ENCODE data around the gene SMS.

Gene SMS

GRCh38 chrX:22015139-22015750, 74.7 kb downstream of the SMS start:
- H3K79me2 ChIP-seq (ENCODE audit: insufficient read depth, low read length): no peaks in the 10 kb centered on the region
- H3K9ac ChIP-seq (ENCODE audit: low read length): no peak overlapping the region
- H2AFZ ChIP-seq (ENCODE audit: low read depth, low read length, severe bottlenecking): no peak overlapping the region
- H3K4me2 ChIP-seq (ENCODE audit: low read depth, low read length, poor library complexity, severe bottlenecking): no peak overlapping the region
- no peaks in the 10 kb centered on the region for H3K36me3 ChIP-seq (ENCODE audit: low read length)
- no peaks in the 10 kb centered on the region for H4K20me1 ChIP-seq (ENCODE audit: low read depth, low read length)
- TF ChIP-seq CTCF (IDR thresholded peaks at IDR 0.05; ENCODE audit: insufficient read depth, low read length, poor library complexity, severe bottlenecking) (no peak), EZH2phosphoT487 (conservative IDR thresholded peaks at IDR 0.05; ENCODE audit: low read length) (no peak)
- no peaks in the 10 kb centered on the region for H3K9me2 ChIP-seq (replicated peaks; ENCODE audit: insufficient read depth, low read length)
- no peaks in the 10 kb centered on the region for H3K9me3 ChIP-seq (ENCODE audit: insufficient read depth, low read length)
- H3K27me3 ChIP-seq (ENCODE audit: low read length): no peaks in the 10 kb centered on the region
- no peak overlapping the region for H3K27ac ChIP-seq (ENCODE audit: low read depth, low read length)
- no peak overlapping the region for H3K4me3 ChIP-seq (ENCODE audit: insufficient read depth, low read length, poor library complexity, severe bottlenecking)
- no peaks in the 10 kb centered on the region for H3F3A ChIP-seq (ENCODE audit: insufficient read depth)

GRCh38 chrX:22021751-22022324, 81.3 kb downstream of the SMS start:
- H3F3A ChIP-seq (ENCODE audit: insufficient read depth): no peaks in the 10 kb centered on the region
- H3K9me2 ChIP-seq (replicated peaks; ENCODE audit: insufficient read depth, low read length): no peaks in the 10 kb centered on the region
- no peak overlapping the region for H2AFZ ChIP-seq (ENCODE audit: low read depth, low read length, severe bottlenecking)
- no peaks in the 10 kb centered on the region for H3K27me3 ChIP-seq (ENCODE audit: low read length)
- no peak for TF ChIP-seq CTCF (IDR thresholded peaks at IDR 0.05; ENCODE audit: insufficient read depth, low read length, poor library complexity, severe bottlenecking)
- TF ChIP-seq EZH2phosphoT487 (conservative IDR thresholded peaks at IDR 0.05; ENCODE audit: low read length): no peak
- no peak overlapping the region for H3K27ac ChIP-seq (ENCODE audit: low read depth, low read length)
- no peak overlapping the region for H3K4me3 ChIP-seq (ENCODE audit: insufficient read depth, low read length, poor library complexity, severe bottlenecking)
- H4K20me1 ChIP-seq (ENCODE audit: low read depth, low read length): no peaks in the 10 kb centered on the region
- H3K79me2 ChIP-seq (ENCODE audit: insufficient read depth, low read length): no peaks in the 10 kb centered on the region
- no peaks in the 10 kb centered on the region for H3K36me3 ChIP-seq (ENCODE audit: low read length)
- H3K9me3 ChIP-seq (ENCODE audit: insufficient read depth, low read length): no peaks in the 10 kb centered on the region
- no peak overlapping the region for H3K4me2 ChIP-seq (ENCODE audit: low read depth, low read length, poor library complexity, severe bottlenecking)
- H3K9ac ChIP-seq (ENCODE audit: low read length): no peak overlapping the region

GRCh38 chrX:22024577-22024976, 84.1 kb downstream of the SMS start:
- no peaks in the 10 kb centered on the region for H3K9me3 ChIP-seq (ENCODE audit: insufficient read depth, low read length)
- no peaks in the 10 kb centered on the region for H3K36me3 ChIP-seq (ENCODE audit: low read length)
- no peak overlapping the region for H3K4me3 ChIP-seq (ENCODE audit: insufficient read depth, low read length, poor library complexity, severe bottlenecking)
- no peak for TF ChIP-seq CTCF (IDR thresholded peaks at IDR 0.05; ENCODE audit: insufficient read depth, low read length, poor library complexity, severe bottlenecking)
- TF ChIP-seq EZH2phosphoT487 (conservative IDR thresholded peaks at IDR 0.05; ENCODE audit: low read length): no peak
- no peaks in the 10 kb centered on the region for H4K20me1 ChIP-seq (ENCODE audit: low read depth, low read length)
- H3K9me2 ChIP-seq (replicated peaks; ENCODE audit: insufficient read depth, low read length): no peaks in the 10 kb centered on the region
- no peak overlapping the region for H3K4me2 ChIP-seq (ENCODE audit: low read depth, low read length, poor library complexity, severe bottlenecking)
- H3K79me2 ChIP-seq (ENCODE audit: insufficient read depth, low read length): no peaks in the 10 kb centered on the region
- no peak overlapping the region for H3K27ac ChIP-seq (ENCODE audit: low read depth, low read length)
- H2AFZ ChIP-seq (ENCODE audit: low read depth, low read length, severe bottlenecking): no peak overlapping the region
- H3K9ac ChIP-seq (ENCODE audit: low read length): no peak overlapping the region
- no peaks in the 10 kb centered on the region for H3F3A ChIP-seq (ENCODE audit: insufficient read depth)
- H3K27me3 ChIP-seq (ENCODE audit: low read length): no peaks in the 10 kb centered on the region
